GM19351 (cell line): ENCODE measurements around the gene ZNF784.

Source experiments
- ATAC-seq: cut with Tn5 transposase; IDR thresholded peaks from one replicate; pipeline ENCODE4 v1.9.1; 2021; ENCODE audit warnings: mild to moderate bottlenecking, moderate library complexity; ENCODE audit not compliant: unreplicated experiment

Gene ZNF784

DNA sequence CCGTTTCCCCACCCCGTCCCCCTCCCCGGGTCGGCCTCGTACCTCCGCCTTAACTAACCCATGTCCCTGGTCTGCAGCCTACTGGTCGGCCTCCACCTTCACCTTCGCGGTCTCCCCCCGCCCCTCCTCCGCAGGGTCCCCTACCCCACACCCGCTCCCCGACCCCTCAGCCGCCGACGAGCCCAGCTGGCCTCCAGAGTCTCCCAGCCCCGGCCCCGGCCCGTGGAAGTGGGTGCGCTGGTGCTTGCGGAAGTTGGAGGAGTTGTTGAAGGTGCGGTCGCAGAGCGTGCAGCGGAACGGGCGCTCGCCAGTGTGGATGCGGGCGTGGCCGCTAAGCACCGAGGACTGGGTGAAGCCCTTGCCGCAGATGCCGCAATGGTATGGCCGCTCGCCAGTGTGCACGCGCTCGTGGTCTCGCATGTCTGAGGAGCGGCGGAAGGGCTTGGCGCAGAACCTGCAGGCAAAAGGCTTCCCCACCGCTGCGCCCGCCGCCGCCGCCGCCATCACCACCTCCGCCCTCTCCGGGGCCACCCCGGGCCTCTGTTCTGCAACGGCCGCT is 2.6 kb downstream of the ZNF784 start:
- no peak for ATAC-seq

DNA sequence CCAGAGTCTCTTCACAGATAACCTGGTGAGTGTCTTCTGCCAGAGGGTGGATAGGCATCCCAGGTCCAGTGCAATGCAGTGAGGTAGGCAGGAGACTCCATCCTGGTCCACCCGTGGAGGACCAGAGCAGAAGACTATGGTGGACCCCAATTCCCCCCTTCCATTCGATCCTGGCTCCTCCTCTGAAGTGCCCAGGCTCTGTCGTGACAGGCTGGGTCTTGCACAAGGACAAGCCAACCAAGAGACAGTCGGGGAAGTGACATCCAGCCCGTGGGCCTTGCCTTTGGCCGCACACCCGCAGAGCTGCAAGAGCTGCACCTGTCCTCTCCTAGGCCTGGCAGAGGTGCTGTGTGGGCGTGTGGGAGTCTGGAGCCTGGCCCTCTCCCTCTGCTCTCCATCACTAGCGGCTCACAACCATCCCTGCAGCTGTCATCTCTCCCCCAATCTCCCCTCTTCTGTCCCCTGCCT is 3.1 kb downstream of the ZNF784 start:
- ATAC-seq = no peak

- no peak for ATAC-seq
Measured at GRCh38 chr19:55620410-55621204, 3.8 kb downstream of the ZNF784 start.

DNA sequence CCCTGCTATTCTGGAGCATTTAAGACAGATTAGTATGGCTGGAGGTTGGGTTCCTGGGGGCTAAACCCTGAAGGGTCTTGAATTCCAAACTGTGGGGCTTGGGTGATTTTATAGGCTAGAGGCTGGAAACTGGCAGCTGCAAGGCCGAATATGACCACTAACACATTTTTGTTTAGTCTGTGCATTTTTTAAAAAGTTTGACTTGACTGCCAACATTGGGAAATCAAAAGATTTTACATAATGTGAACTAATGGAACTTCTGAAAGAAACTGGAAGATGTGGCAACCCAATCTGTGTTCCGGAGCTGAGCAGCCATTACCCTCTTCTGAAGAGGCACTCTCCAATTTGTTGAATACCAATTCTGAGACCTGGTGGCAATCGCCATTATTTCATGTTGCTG is 5.1 kb downstream of the ZNF784 start:
- no peak for ATAC-seq

DNA sequence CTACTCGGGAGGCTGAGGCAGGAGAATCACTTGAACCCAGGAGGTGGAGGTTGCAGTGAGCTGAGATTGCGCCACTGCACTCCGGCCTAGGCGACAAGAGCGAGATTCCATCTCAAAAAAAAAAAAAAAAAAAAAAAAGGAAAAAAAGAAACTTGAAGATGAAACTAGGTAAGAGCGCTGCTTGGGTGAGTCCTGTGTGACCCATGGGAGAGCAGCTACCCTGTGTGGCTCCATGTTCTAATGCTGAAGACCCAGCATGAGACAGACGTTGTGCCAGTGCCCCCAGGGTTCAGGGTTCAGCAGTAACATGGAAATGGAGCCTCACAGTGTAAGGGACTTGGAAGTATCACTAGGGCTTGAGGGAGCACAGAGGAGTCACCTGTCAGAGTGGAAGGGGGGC is 5.9 kb downstream of the ZNF784 start:
- ATAC-seq = no peak

DNA sequence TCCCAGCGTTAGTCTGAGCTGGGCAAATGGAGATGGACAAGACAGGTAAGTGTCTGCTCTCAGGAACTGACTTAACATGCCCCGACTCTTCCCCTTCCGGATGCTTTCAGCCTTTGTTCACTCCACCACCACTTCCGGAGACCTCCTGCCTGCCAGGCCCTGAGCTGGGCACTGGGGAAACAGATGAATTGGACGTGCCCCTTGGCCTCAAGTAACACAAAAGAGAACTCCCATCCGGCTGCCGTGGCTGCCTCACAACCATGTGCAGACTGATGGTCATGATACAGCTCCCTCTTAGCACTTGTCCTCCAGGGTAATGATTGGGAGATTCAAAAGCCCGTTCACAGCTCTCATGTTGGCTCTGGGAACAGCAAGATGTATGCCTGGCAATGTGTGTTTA is 6.9 kb downstream of the ZNF784 start:
- no peak for ATAC-seq

DNA sequence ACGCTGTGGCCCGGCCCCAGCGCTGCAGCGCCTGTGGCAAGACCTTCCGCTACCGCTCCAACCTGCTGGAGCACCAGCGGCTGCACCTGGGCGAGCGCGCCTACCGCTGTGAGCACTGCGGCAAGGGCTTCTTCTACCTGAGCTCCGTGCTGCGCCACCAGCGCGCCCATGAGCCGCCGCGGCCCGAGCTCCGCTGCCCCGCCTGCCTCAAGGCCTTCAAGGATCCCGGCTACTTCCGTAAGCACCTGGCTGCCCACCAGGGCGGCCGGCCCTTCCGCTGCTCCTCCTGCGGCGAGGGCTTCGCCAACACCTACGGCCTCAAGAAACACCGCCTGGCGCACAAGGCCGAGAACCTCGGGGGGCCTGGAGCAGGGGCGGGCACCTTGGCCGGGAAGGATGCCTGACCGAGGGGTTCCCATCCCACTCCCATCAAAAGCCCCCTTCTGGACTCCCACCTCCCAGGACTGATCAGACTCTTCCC is 7.9 kb downstream of the ZNF784 start:
- ATAC-seq = no peak

DNA sequence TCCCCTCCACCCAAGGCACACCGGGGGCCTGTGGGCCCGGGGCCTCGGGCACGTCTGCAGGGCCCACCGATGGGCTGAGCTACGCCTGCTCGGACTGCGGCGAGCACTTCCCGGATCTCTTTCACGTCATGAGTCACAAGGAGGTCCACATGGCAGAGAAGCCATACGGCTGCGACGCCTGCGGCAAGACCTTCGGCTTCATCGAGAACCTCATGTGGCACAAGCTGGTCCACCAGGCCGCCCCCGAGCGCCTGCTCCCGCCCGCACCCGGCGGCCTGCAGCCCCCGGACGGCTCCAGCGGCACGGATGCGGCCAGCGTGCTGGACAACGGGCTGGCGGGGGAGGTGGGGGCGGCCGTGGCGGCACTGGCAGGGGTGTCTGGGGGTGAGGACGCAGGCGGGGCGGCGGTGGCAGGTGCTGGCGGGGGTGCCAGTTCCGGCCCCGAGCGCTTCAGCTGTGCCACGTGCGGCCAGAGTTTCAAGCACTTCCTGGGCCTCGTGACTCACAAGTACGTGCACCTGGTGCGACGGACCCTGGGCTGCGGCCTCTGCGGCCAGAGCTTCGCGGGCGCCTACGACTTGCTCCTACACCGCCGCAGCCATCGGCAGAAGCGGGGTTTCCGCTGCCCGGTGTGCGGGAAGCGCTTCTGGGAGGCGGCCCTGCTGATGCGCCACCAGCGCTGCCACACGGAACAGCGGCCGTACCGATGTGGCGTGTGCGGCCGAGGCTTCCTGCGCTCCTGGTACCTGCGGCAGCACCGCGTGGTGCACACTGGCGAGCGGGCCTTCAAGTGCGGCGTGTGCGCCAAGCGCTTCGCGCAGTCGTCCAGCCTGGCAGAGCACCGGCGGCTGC is 8.6 kb downstream of the ZNF784 start:
- ATAC-seq = no peak

GRCh38 chr19:55614711-55615542 is 9.4 kb downstream of the ZNF784 start:
- ATAC-seq = no peak

- ATAC-seq = no peak
Measured at GRCh38 chr19:55613930-55614710, 10.2 kb downstream of the ZNF784 start.

DNA sequence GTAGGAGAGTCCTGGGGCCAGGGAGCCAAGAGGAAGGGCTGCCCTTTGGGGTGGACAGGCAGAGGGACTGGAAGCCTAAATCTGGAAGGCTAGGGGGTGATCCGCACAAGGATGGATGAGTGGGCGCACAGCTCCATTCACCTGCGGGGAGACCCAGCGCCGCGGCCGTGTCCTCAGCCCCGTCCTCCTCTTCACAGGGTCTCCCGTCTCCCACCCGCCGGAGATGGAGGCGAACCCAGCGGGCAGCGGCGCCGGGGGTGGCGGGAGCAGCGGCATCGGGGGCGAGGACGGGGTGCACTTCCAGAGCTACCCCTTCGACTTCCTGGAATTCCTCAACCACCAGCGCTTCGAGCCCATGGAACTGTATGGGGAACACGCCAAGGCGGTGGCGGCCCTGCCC is 11.0 kb downstream of the ZNF784 start:
- ATAC-seq = no peak

GRCh38 chr19:55611983-55612645 is 12.3 kb downstream of the ZNF784 start:
- ATAC-seq = no peak

GRCh38 chr19:55611300-55611982 is 12.9 kb downstream of the ZNF784 start:
- no peak for ATAC-seq

- ATAC-seq = no peak
Measured at GRCh38 chr19:55609326-55609725, 15.0 kb downstream of the ZNF784 start.

DNA sequence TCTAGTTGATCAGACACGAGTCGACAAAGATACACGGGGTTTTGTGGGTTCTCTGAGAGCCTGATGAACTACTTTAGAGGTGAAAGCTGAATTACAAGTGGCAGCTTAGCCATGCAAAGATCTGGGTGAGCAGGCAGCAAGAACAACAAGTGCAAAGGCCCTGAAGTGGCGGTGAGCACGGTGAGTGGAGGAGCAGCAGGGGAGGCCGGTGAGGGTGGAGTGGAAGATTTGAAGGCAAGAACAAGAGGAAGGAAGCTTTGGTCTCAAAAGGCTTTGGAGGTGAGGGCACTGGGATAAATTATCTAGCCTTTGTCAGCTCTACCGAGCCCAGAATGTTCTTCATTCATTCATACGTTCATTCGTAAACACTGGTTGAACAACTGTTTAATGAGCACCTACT is 17.5 kb downstream of the ZNF784 start:
- ATAC-seq = no peak

- no peak for ATAC-seq
Measured at GRCh38 chr19:55606471-55606787, 17.9 kb downstream of the ZNF784 start.

DNA sequence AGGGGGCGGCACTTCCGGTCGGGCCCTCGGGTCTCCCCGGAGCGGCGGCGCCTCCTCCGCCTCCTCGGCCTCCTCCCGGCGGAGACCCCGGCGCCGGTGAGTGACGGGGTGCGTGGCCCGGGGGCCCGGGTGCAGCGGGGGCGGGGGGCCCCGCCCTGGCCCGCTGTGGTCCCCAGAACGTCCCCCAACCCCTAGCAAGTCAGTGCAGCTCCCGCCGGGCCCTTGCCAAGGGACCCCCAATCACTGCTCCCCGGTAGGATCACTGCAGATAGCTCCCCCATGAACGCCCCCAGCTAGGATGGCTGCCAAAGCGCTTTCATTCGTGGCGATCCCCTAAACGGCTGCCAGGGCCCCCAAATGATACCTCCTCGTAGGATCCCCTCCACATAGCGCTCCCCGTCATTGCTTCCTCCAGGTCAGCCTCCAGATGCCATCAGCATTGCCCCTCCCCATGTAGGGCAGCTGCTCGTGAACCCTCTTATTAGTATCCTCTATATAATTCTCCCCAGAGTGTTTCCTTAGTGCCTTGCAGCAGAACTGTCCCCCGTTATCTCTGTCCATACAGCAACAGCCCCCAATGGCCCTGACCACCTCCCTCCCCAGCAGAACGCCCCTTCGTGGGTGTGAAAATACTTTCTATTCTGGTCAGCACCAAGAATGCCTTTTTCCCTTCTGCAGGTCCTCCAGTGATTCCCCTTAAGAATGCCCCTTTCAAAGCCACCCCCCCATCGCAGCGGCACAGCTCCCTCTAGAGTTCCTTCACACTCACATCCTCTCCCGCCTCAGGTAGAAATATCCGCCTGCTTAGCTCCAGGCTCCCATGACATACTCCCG is 18.5 kb downstream of the ZNF784 start, which contains the start of gene ZNF865:
TSS of gene ZNF865 (plus strand) at position 11 of the 834 bp plus-strand sequence. CDS start 7,972 bp downstream, outside the sequence.
- ATAC-seq = no peak

DNA sequence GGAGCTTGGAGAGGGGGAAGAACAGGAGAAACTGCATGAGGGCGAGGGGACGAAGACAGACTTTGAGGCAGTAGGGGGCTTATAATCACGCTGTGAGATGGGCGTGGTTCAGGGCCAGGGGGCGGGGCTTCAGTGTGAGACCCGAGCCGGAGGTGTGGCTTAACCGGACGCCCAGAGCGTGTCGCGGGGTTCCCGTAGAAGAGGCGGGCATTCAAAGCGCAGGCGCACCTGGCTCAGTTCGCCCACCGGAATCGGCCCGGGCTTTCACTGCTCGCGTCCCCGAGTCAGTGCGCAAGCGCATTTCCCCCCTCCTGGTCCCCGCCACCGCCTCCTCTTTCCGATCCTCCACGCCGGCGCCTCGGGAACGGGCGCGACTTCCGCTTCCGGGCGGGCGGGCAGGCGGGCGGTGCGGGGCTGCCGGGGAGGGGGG is 19.1 kb downstream of the ZNF784 start:
- ATAC-seq = peak; percentile 61
